NCI-H82 treated with DMSO at 0.1 percent for 48 hours (cell line): ENCODE results near the gene LSM4.

ENCODE experiments used
- DNase-seq: peaks from one replicate; lab custom pipeline; 2025; ENCODE audit not compliant: unreplicated experiment; lab: John Stamatoyannopoulos, UW

LSM4 gene

GRCh38 chr19:18292810-18293641, 29.9 kb downstream of the LSM4 start:
- peak; percentile 86 for DNase-seq

GRCh38 chr19:18292462-18292809, 30.4 kb downstream of the LSM4 start:
- DNase-seq: no peak

DNA sequence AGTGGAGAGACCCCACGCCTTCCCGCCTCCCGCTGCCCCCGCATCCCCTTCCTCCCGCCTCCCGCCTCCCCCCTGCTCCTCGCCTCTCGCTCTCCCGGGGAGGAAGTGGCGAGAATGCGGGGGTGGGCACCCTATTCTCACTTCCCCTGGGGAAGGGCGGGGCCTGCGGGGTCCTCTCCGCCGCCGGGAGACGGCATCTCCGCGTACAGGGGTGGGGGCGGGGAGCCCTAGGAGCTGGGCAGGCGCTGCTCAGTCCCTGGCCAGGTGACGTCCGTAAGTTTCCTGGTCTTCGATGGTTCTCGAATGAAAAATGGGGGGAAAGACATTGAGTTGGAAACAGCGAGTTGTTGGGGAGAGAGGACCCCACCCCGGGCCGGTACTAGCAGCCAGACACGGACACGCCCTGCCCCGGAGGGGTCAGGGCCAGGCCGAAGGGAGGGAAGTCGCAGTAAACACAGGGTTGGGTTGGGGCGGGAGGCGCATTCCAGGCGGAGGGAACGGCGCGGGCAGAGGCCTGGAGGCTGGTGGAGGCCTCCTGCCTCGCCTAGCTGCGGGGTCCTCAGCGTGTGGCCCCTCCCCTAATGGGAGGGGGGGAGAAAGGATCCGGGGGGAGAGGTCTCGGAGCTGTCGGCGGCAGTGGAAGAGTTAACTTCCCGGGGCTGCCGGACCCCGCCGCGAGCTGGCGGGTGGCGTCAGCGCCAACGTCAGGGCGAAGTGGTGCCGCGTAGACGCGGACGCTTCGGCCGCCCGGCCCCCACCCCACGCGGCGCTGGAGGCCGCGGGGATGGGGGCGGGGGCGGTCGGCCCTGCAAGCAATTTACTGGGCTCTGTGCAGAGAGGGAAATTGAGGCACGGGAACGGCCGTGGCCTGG, 31.1 kb downstream of the LSM4 start:
- DNase-seq: peak; percentile 29

- DNase-seq: no peak
Measured at GRCh38 chr19:18291019-18291524, 31.8 kb downstream of the LSM4 start.

- no peak for DNase-seq
Measured at GRCh38 chr19:18290302-18291018, 32.4 kb downstream of the LSM4 start.

DNA sequence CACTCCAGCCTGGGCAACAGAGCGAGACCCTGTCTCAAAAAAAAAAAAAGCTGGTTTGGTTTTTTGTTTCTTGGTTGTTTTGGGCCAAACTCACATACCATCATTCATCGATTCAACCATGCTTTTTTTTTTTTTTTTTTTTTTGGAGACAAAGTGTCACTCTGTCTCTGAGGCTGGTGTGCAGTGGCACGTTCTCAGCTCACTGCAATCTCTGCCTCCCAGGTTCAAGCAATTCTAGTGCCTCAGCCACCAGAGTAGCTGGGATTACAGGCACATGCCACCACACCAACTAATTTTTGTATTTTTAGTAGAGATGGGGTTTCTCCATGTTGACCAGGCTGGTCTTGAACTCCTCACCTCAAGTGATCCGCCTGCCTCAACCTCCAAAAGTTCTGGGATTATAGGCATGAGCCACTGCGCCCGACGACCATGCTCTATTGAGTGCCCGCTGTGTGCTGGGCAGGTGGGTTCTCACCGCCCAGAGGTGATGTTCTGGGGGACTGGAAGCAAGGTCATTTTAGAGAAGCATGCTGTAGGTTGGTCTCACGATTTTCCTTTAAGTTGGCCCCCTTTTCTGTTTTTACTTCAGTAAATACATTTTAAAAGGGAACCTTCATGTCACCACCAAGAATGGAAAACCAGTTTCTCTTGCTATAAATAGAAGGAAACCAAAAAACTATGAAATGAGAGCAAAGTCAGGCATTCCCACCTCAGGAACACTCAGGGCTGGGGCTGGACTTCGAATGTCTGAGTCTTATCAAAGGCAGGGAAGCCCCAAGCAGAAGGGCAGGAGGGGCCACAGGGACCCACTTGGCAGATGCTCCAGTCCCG, 33.2 kb downstream of the LSM4 start:
- DNase-seq: no peak

GRCh38 chr19:18287836-18288772, 34.8 kb downstream of the LSM4 start:
- no peak for DNase-seq

GRCh38 chr19:18286973-18287635, 35.8 kb downstream of the LSM4 start:
- DNase-seq: no peak

GRCh38 chr19:18284712-18285360, 38.0 kb downstream of the LSM4 start:
- no peak for DNase-seq

GRCh38 chr19:18283338-18283737, 39.5 kb downstream of the LSM4 start:
- DNase-seq: no peak

- DNase-seq: peak; percentile 27
Measured at GRCh38 chr19:18282788-18283141, 40.1 kb downstream of the LSM4 start.

GRCh38 chr19:18282021-18282787, 40.7 kb downstream of the LSM4 start:
- peak; percentile 99 for DNase-seq

DNA sequence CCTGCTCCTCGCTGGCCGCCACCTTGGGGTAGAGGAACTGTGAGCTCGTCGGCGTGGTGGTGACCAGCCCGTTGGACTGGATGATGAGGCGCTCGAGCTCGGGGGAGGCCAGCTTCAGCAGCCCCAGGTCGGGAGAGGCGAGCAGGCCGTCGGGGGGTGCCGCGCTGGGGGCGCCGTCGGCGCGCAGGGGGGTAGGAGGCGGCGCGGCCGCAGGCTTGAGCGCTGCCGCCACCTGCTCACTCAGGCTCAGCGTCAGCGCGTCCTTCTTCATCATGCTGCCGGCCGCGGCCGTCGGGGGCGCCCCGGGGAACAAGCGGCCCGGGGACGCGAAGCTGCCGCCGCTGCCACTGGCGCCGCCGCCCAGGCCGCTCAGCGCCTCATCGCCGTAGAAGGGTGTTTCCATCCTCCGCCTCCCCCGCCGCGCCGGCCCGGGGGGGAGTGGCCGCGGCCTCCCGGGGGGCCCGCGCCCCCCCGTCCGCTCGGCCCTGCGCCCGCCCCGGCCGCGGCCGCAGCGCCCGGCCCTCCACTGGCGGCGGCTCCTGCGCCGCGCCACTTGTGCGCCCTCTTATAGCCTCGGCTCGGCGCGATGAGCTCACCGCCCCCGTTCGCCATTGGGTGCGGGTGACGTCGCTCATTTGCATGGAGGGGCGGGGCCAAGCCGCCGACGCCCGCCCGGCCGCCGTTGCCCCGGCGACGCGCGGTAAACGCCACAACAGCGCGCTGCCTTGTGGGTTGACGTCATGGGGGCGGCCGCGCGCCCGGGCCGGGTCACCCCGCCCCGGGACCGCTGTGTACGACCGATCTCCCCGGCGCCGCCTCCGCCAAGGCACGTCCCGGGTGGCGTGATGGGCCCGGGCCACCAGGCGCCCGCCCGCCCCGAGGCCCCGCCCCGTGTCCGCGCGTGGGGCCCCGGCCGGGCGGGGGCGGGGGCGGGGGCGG, 41.5 kb downstream of the LSM4 start, which contains the start of gene JUND:
Gene JUND, minus strand, starts transcription at position 541 of the 939 bp plus-strand sequence. Its CDS starts 138 bp downstream, at position 403.
- peak; percentile 99 for DNase-seq

DNA sequence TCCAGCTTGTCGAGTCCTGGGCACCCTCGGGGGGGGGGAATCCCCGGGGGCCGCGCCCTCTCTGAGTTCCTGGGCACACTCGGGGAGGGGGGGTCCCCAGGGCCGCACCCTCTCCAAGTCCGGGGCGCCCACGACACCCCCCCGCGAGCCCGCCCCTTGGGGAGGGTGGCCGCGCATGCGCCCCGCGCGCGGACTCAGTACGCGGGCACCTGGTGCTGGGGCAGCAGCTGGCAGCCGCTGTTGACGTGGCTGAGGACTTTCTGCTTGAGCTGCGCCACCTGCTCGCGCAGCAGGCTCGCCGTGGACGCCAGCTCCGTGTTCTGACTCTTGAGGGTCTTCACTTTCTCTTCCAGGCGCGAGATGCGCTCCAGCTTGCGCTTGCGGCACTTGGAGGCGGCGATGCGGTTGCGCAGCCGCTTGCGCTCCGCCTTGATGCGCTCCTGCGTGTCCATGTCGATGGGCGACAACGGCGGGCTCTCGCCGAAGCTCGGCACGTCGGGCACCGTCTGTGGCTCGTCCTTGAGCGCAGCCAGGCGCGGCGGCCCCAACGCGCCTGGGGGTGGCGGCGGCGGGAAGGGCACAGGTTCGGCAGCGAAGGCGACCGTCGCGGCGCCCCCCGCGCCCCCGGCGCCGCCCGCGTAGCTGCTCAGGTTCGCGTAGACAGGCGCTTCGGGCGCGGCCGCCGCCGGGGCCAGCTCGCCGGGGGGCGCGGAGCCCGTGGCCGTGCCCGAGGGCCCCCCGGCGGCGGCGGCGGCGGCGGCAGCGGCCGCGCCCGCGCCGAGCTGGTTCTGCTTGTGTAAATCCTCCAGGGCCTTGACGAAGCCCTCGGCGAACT, 42.4 kb downstream of the LSM4 start:
- DNase-seq: peak; percentile 67

- peak; percentile 96 for DNase-seq
Measured at GRCh38 chr19:18279516-18280246, 43.2 kb downstream of the LSM4 start.
